Measurements from ENCODE around the gene B4GALT1.
"Not testable (repeated sequence)": the region's sequence is repeated elsewhere in the genome, so short reads cannot be mapped to it uniquely, and the experiment has no call there.

The B4GALT1 gene

DNA sequence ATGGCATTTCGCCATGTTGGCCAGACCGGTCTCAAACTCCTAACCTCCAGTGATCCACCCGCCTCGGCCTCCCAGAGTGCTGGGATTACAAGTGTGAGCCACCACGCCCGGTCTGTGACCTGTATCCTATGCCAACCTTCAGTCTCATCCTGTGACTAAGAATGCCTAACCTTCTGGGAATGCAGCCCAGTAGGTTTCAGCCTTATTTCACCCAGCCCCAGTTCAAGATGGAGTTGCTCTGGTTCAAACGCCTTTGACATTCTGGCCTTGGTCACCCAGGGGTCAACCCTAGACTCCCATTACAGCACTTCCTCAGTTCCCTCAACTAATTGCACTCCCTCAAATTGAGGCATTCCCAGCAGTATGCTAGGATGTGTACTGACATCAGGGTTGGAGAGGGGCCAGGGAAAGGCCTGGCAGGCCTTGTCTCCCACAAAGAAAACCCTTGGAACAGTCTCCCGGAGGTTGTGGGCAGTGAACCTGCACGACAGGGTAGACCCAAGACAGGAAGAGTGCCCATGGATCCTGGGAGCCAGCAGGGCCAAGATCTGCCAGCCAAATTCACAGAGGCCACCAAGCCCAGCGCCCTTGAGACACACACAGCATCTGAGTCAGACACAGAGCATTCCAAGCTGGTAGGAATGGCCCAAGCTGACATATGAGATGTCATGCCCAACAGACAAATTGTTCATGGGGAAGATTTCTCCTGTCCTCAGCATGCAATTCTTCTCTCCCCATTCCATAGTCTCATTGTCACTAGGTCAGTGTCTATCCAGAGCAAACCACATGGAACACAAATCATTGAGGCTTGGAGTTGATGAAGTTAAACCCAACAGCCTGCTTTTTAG is 65.8 kb downstream of the B4GALT1 start:
- no peak for DNase-seq

GRCh38 chr9:33099754-33100153 is 67.4 kb downstream of the B4GALT1 start:
- no peak for DNase-seq

- no peak for DNase-seq
These were observed 69.9 kb downstream of the B4GALT1 start for GRCh38 chr9:33097192-33097591.

- DNase-seq = no peak
These were observed 74.5 kb downstream of the B4GALT1 start for GRCh38 chr9:33092634-33093033.

DNA sequence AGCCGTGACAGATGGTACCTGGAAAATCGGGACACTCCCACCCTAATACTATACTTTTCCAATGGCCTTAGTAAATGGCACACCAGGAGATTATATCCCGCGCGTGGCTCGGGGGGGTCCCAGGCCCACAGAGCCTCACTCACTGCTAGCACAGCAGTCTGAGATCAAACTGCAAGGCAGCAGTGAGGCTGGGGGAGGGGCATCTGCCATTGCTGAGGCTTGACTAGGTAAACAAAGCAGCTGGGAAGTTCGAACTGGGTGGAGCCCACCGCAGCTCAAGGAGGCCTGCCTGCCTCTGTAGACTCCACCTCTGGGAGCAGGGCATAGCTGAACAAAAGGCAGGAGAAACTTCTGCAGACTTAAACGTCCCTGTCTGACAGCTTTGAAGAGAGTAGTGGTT is 81.5 kb downstream of the B4GALT1 start:
- DNase-seq = not testable (repeated sequence)

- no peak for DNase-seq
These were observed 84.4 kb downstream of the B4GALT1 start for GRCh38 chr9:33082538-33083326.

- DNase-seq = no peak
These were observed 85.0 kb downstream of the B4GALT1 start for GRCh38 chr9:33082128-33082527.

- DNase-seq = peak in 2 of 4 experiments; percentile 25
These were observed 85.8 kb downstream of the B4GALT1 start for GRCh38 chr9:33081128-33081851.

DNA sequence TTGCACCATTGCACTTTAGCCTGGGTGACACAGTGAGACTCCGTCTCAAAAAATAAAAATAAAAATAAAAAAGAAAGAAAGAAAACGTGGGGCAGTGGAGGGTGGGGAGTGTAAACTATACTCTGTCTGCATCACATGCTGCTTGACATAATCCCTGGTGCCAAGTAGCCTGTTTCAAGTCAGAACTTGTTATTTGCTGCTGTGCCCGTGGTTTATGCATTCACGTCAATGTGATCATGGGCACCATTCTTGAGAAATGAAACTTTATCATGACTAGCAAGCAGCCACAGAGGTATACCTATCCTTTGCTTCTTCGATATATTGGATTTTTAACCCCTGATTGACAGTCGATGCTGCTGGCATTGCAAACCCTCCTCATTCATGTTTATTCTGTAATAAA is 86.6 kb downstream of the B4GALT1 start:
- DNase-seq = no peak

DNA sequence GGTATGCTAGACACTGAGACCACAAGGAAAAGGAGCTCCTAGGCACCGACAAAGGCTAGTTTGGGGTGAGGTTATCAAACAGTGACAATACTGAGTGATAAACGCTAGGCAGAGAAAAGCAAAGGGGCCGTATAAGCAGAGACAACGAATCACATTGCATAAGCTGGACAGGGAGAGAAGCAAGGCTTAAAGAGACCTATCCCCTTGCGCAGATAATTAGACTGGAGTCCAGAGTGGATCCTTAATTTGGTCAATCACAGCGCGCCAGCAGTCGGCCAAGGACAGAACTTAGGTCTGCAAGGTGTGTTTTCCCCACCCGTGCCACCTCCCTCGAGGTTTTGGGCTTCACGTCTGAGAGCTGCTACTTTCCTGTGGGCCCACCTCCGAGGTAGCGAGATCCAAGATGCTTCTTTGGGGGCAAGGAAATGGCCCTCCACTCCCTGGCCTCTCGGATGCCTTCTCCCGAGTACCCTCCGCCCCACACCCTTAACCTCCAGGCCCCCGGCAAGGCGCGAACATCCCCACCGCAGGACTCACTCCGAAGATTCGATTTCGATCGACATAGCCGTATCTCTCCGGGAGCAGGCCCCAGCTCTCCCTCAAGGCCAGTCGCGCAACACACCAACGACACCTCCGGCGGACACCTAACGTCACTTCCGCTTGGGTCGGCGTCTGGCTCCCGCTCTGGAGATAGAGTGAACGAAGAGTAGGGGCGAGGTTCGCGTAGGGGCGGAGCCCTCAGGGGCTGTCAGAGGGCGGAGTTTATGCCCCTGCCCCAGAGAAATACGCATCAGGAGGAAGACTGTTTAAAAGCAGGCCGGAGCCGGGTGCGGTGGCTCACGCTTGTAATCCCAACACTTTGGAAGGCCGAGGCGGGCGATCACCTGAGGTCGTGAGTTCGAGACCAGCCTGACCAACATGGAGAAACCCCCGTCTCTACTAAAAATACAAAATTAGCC is 90.8 kb downstream of the B4GALT1 start, which contains the start of gene SMU1:
Gene SMU1, minus strand, starts transcription at position 629 of the 959 bp plus-strand sequence. Its CDS starts 66 bp downstream, at position 563.
- DNase-seq = peak; percentile 83 to 91 (median 86)

DNA sequence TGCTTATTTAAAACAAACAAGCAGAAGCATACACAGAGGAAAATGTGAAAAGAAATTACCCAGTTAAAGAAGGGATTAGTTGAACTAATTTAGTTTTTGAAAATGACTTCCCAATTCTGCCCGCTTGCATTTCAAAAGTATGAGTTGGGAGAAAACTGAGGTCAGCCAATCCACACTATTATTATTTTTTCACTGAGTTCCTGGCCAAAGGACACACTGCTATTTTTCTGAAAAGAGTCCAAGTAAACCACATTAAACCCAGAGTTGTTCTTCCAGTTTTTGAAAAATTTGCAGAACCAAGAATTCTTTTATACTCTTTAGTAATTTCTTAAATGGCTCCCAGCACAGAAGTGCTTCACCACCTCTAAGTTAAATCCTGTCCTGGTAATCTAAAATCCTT is 98.1 kb downstream of the B4GALT1 start:
- no peak for DNase-seq

DNA sequence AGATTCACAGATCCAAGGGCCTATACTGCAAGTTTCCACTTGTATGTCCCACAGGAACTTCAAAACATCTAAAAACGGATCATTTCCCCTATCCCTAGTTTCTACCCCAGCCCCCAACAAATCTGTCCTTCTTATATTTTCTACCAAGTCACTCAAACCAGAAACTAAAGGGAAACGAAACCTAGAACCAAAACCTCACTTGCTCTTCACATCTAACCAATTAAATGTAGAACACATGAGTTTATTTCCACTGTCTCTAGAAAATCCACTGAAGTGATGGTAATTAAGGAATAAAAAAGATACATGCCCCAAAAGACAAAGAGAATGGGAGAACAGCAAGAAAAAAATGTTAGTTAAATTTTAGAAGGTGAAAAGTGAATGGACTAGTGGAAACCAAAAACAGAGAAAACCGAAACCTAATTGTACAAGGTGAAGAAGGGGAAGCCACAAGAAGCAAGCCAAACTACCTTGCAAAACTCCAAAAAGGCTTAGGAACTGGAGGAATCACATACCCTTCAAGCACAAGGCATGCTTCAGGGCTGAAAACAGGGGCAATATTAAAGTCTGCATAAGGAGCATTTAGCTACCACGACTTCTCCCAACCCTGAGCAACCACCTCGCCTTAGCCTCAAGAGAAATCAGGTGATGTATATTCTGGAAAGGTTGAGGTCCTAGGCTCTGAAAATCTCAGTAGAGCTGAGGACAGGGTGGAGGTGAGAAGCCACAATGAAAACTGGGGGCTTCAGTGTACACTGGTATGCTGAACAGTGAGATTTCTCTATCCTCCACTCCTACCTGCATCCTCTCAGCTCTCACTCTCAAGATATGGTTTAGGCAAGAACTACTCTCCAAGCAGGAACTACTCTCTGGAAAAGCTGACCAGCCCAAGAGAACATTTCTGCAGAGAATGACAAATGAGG is 101.7 kb downstream of the B4GALT1 start:
- no peak for DNase-seq

Data from activated naive CD4-positive, alpha-beta T cell (primary cell).